KMS-11 (cell line): ENCODE data around the gene RPS19.
"Not testable (repeated sequence)": the region's sequence is repeated elsewhere in the genome, so short reads cannot be mapped to it uniquely, and the experiment has no call there.

Experiments used
- H2AFZ ChIP-seq: fragments of 200-600 bp; sonication (generic); 2 replicates; pipeline ENCODE4 v1.6.1; 2016; ENCODE audit warnings: antibody characterized with exemption, mixed run types, low read depth
- H3K27ac ChIP-seq: fragments of 200-600 bp; sonication (generic); 2 replicates; pipeline ENCODE4 v1.6.1; 2016; ENCODE audit warnings: mild to moderate bottlenecking, mixed run types
- H3K27me3 ChIP-seq: fragments of 200-600 bp; sonication (generic); 2 replicates; pipeline ENCODE4 v1.6.1; 2017; ENCODE audit warnings: mild to moderate bottlenecking, low read depth, mixed run types, moderate library complexity; ENCODE audit not compliant: insufficient read depth
- H3K36me3 ChIP-seq: fragments of 200-600 bp; sonication (generic); 2 replicates; pipeline ENCODE4 v1.6.1; 2017; ENCODE audit warnings: mild to moderate bottlenecking, mixed run types; ENCODE audit not compliant: insufficient read depth
- H3K4me1 ChIP-seq: fragments of 200-600 bp; sonication (generic); 2 replicates; pipeline ENCODE4 v1.6.1; 2016; ENCODE audit warnings: mild to moderate bottlenecking, low read depth, mixed run types; ENCODE audit not compliant: poor library complexity, severe bottlenecking
- H3K4me2 ChIP-seq: fragments of 200-600 bp; sonication (generic); 2 replicates; pipeline ENCODE4 v1.7.0; 2016; ENCODE audit warnings: mild to moderate bottlenecking, mixed run types
- H3K4me3 ChIP-seq: fragments of 200-600 bp; sonication (generic); IDR thresholded peaks from 2 replicates; pipeline ENCODE4 v1.6.1; 2017; ENCODE audit warnings: low read depth, low read length, mixed read lengths; ENCODE audit not compliant: insufficient read depth
- H3K79me2 ChIP-seq: fragments of 200-600 bp; sonication (generic); 2 replicates; pipeline ENCODE4 v1.6.1; 2016; ENCODE audit warnings: low read depth, mixed run types; ENCODE audit not compliant: insufficient read depth
- H3K9ac ChIP-seq: fragments of 200-600 bp; sonication (generic); 2 replicates; pipeline ENCODE4 v1.6.1; 2016; ENCODE audit warnings: mild to moderate bottlenecking, mixed run types
- H4K20me1 ChIP-seq: fragments of 200-600 bp; sonication (generic); 2 replicates; pipeline ENCODE4 v1.6.1; 2016; ENCODE audit warnings: mild to moderate bottlenecking, mixed run types; ENCODE audit not compliant: insufficient read depth
- CTCF ChIP-seq: fragments of 200-600 bp; sonication (generic); conservative IDR thresholded peaks from 2 replicates; pipeline ENCODE4 v1.6.1; 2017; ENCODE audit warnings: low read depth, mild to moderate bottlenecking, antibody characterized with exemption, low read length, moderate library complexity, mixed read lengths

Gene RPS19

DNA sequence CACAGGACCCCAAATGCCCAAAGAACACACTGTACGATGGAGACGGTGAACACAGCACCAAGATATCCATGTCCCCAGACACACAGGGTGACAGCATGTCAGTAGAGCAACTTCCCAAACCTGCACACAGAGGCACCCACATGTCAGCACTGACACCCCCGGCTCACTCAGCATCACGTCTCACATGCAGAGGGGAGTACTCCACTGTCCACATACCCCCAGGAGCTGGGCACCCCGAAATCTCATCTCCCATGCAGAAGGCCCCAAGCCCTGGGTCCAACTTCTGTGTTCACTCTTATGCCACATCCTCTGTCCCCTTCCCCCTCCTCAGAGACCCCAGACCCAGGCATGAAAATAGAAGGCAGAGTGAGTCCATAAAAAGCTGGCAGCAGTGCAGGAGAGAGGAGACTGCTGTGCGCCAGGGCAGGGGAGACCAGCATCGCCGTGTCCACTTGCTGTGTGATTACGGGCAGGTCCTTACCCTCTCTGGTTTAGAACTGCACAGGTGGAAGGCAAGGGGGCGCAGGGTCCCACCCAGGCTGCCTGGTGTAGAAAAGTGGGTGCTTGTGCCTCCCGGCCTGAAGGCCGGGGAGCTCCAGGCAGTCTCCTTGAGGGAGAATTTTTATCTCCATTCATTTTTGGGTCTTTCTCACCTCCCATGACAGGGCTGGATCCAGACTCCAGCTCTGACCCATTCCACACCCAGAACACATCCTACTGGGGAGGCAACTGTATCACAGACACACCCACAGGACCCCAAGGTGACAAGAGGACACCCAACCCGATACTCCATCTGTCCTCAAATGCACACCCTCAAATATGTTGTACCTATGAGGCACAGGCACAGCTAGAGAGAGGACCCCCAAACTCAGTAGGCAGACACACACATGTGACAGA, 51.2 kb downstream of the RPS19 start:
- TF ChIP-seq CTCF, result no peak
- no peaks in the 10 kb centered on the region for H4K20me1 ChIP-seq

DNA sequence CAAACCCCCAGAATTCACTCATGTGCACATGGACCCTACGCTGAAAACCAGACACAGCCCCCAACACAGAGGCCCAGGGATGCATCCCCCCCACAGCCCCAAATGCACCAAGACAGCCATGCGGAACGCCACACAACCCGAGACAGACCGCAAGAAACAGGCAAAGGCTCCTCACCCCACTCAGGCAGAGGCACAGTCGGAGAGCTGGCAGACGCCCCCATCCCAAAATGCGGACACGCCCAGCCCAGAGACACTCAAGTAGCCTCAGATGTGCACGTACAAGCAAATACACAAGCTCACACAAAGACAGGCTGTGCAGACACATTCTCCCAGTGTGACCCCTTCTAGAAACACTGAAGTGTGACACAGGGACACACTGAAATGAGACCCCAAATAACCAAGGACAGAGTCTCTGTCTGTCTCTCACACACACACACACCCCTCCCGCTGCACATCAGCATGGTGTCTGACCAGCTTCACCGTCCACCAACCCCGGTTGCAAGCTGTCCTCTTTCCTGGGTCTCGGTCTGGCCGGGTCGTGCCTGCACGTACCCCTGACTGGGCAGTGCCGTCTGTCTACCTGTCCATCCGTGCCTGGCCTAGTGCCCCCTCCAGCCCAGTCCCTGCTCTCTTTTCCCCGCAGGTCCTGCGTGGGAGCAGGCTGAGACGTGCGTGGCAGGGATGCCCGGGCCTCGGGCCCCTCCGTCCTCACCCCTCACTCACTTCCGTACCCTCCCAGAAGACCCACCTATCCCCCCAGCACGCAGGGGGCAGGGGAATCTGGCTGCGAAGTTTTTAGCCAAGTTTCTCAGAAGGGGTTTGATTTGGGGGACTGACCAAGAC, 52.1 kb downstream of the RPS19 start:
- Histone ChIP-seq H3K27me3 (peaks cover 47% of the 10 kb centered on the region), H3K4me1 (no peaks in the 10 kb centered on the region), H4K20me1 (no peaks in the 10 kb centered on the region), H3K4me3 (no peak overlapping the region), H3K79me2 (no peaks in the 10 kb centered on the region), H2AFZ (no peak overlapping the region), H3K36me3 (no peaks in the 10 kb centered on the region), H3K9ac (no peak overlapping the region), H3K4me2 (no peak overlapping the region), H3K27ac (no peak overlapping the region)
- no peak for TF ChIP-seq CTCF

More for the DNA sequence above, 51.2 kb downstream of the RPS19 start:
- H3K27me3 ChIP-seq, result peaks cover 40% of the 10 kb centered on the region
- H3K9ac ChIP-seq, result no peak overlapping the region
- H3K79me2 ChIP-seq, result no peaks in the 10 kb centered on the region
- H3K36me3 ChIP-seq, result no peaks in the 10 kb centered on the region
- H3K27ac ChIP-seq, result no peak overlapping the region
- no peak overlapping the region for H2AFZ ChIP-seq
- no peak overlapping the region for H3K4me3 ChIP-seq
- no peaks in the 10 kb centered on the region for H3K4me1 ChIP-seq
- no peak overlapping the region for H3K4me2 ChIP-seq

GRCh38 chr19:41912899-41913537, 53.0 kb downstream of the RPS19 start:
- Histone ChIP-seq H3K27me3 (peaks cover 50% of the 10 kb centered on the region), H3K36me3 (no peaks in the 10 kb centered on the region), H3K4me3 (no peak overlapping the region), H3K4me2 (no peak overlapping the region), H2AFZ (no peak overlapping the region), H3K4me1 (no peaks in the 10 kb centered on the region), H4K20me1 (no peaks in the 10 kb centered on the region), H3K79me2 (no peaks in the 10 kb centered on the region), H3K9ac (no peak overlapping the region), H3K27ac (no peak overlapping the region)
- no peak for TF ChIP-seq CTCF

- Histone ChIP-seq H3K4me3 (no peak overlapping the region), H3K27me3 (peaks cover 50% of the 10 kb centered on the region)
Measured at GRCh38 chr19:41913538-41914423, 53.7 kb downstream of the RPS19 start.

GRCh38 chr19:41914424-41914834, 54.4 kb downstream of the RPS19 start:
- H4K20me1 ChIP-seq, H3K4me2 ChIP-seq, H3K79me2 ChIP-seq, H3K4me1 ChIP-seq, H3K27ac ChIP-seq, H3K36me3 ChIP-seq, H2AFZ ChIP-seq, H3K4me3 ChIP-seq, H3K9ac ChIP-seq: not testable (repeated sequence)
- H3K27me3 ChIP-seq, result peaks cover 50% of the 10 kb centered on the region

More at GRCh38 chr19:41913538-41914423, 53.7 kb downstream of the RPS19 start:
- Histone ChIP-seq H3K27ac (no peak overlapping the region), H3K4me1 (no peaks in the 10 kb centered on the region), H3K4me2 (no peak overlapping the region), H3K79me2 (no peaks in the 10 kb centered on the region), H4K20me1 (no peaks in the 10 kb centered on the region), H2AFZ (no peak overlapping the region), H3K36me3 (no peaks in the 10 kb centered on the region), H3K9ac (no peak overlapping the region)
- no peak for TF ChIP-seq CTCF
